ENCODE data around the gene NBL1. TPM values are rescaled to one million over a fixed set of nuclear protein-coding genes. Genes with fewer than 3 reads are reported as not detected.

NBL1 gene
- total RNA-seq, 1 donor from 2014 or later = 7.8 TPM

- no peak overlapping the region for H3K4me3 Mint-ChIP-seq
- peaks cover 61% of the 10 kb centered on the region for H3K27me3 Mint-ChIP-seq (ENCODE audit: low read depth)
- H3K9me3 Mint-ChIP-seq = no peaks in the 10 kb centered on the region
- H3K36me3 Mint-ChIP-seq (ENCODE audit: low read depth) = no peaks in the 10 kb centered on the region
- no peaks in the 10 kb centered on the region for H3K4me1 Mint-ChIP-seq
- no peak for DNase-seq (ENCODE audit: low read depth, low spot score)
- H3K27ac Mint-ChIP-seq (ENCODE audit: unreplicated experiment) = no peak overlapping the region
- no peak for TF ChIP-seq CTCF (conservative IDR thresholded peaks at IDR 0.05)
Measured at GRCh38 chr1:19675797-19676196, 31.7 kb downstream of the NBL1 start.

- no peaks in the 10 kb centered on the region for H3K9me3 Mint-ChIP-seq
- TF ChIP-seq CTCF (conservative IDR thresholded peaks at IDR 0.05) = no peak
- peaks cover 55% of the 10 kb centered on the region for H3K27me3 Mint-ChIP-seq (ENCODE audit: low read depth)
- no peak overlapping the region for H3K27ac Mint-ChIP-seq (ENCODE audit: unreplicated experiment)
- H3K4me1 Mint-ChIP-seq = no peaks in the 10 kb centered on the region
- H3K36me3 Mint-ChIP-seq (ENCODE audit: low read depth) = no peaks in the 10 kb centered on the region
- no peak overlapping the region for H3K4me3 Mint-ChIP-seq
- peak; percentile 57 for DNase-seq (ENCODE audit: low read depth, low spot score)
Measured at GRCh38 chr1:19676438-19676922, 32.4 kb downstream of the NBL1 start.

GRCh38 chr1:19678493-19678892 is 34.4 kb downstream of the NBL1 start:
- H3K4me1 Mint-ChIP-seq = no peaks in the 10 kb centered on the region
- H3K36me3 Mint-ChIP-seq (ENCODE audit: low read depth) = no peaks in the 10 kb centered on the region
- no peak overlapping the region for H3K27ac Mint-ChIP-seq (ENCODE audit: unreplicated experiment)
- H3K4me3 Mint-ChIP-seq = no peak overlapping the region
- peaks cover 40% of the 10 kb centered on the region for H3K27me3 Mint-ChIP-seq (ENCODE audit: low read depth)
- no peak for DNase-seq (ENCODE audit: low read depth, low spot score)
- TF ChIP-seq CTCF (conservative IDR thresholded peaks at IDR 0.05) = no peak
- no peaks in the 10 kb centered on the region for H3K9me3 Mint-ChIP-seq

- Mint-ChIP-seq H3K36me3 (ENCODE audit: low read depth) (no peaks in the 10 kb centered on the region), H3K4me3 (no peak overlapping the region), H3K27ac (ENCODE audit: unreplicated experiment) (no peak overlapping the region), H3K4me1 (no peaks in the 10 kb centered on the region), H3K27me3 (ENCODE audit: low read depth) (peaks cover 38% of the 10 kb centered on the region), H3K9me3 (no peaks in the 10 kb centered on the region)
- TF ChIP-seq CTCF (conservative IDR thresholded peaks at IDR 0.05) = no peak
- DNase-seq (ENCODE audit: low read depth, low spot score) = no peak
Measured at GRCh38 chr1:19678931-19679453, 34.9 kb downstream of the NBL1 start.

- H3K4me1 Mint-ChIP-seq = no peaks in the 10 kb centered on the region
- peaks cover 32% of the 10 kb centered on the region for H3K27me3 Mint-ChIP-seq (ENCODE audit: low read depth)
- TF ChIP-seq CTCF (conservative IDR thresholded peaks at IDR 0.05) = no peak
- no peaks in the 10 kb centered on the region for H3K9me3 Mint-ChIP-seq
- no peak overlapping the region for H3K27ac Mint-ChIP-seq (ENCODE audit: unreplicated experiment)
- H3K36me3 Mint-ChIP-seq (ENCODE audit: low read depth) = no peaks in the 10 kb centered on the region
- H3K4me3 Mint-ChIP-seq = no peak overlapping the region
- no peak for DNase-seq (ENCODE audit: low read depth, low spot score)
Measured at GRCh38 chr1:19679691-19680090, 35.6 kb downstream of the NBL1 start.
